NCI-H1694 treated with DMSO at 0.1 percent for 48 hours (cell line): ENCODE results near the gene FRMPD3.

Experiments
- DNase-seq: peaks from one replicate; lab custom pipeline; 2025; lab: John Stamatoyannopoulos, UW

FRMPD3 gene

DNA sequence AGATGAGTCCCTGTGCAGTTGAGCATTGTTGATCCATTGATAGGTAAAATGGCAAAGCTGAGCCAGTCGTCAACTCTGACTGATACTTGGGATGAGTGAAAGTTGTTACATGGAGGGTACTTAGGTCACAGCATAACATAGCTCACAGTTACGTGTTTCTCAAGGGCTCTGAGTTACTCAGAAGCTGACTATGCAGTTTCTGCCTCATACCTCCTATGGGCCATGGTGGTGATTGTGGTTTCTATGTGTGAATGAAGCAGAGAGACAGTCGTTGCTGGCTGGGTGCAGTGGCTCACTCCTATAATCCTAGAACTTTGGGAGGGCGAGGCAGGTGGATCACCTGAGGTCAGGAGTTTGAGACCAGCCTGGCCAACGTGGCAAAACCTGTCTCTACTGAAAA is 30.8 kb downstream of the FRMPD3 start:
- no peak for DNase-seq

DNA sequence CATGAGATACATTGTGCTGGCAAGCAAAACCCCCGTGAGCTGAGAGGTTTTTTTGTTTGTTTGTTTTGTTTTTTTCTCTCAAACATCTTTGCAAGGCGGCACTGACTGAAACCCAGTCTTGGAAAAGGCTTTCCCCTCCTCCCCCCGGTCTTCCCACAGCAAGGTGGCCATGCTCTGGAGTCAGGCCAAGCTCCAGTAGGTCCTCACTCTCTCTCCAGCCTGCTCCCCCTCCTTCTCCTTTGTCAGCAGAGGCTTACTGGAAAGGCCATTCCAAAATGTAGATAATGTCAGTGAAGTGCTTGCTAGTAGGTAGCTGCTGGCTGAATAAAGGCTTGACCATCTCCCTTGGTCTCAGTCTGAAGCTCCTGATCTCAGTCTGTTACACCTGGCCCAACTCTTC is 32.6 kb downstream of the FRMPD3 start:
- DNase-seq: no peak

DNA sequence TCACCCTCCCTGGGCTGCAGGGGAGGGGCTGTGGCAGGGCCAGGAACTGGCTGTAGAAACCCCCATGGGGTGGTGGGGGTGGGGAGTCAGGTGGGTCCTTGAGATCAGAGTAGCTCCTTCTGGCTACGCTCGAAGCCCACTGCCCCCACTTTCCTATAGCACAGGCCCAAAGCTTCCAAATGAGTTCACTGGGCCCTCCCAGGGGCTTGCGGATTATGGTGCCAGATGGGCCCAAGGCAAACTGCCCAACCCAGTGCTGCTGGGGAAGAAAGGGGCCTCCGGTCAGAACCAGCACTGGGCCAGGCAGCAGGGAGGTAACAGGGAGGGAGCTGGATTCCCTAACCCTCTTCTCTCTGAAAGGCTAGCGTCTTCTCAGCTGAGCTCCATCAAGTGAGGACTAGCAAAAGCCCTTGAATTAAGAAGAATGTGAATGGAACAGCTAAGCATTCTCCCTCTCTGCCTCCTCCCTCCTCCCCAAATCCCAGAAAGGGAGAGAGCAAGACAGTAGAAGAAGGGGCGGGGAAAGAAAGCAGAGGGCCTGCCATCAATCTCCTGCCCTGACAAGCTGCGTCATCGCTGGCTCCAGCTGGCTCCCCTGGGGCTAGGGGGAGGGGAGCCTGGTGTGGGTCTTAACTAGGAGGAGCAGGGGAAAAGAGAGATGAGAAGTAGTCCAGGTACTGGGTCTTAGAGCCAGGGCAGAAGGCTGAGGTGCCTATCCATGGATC is 34.7 kb downstream of the FRMPD3 start:
- DNase-seq: peak; percentile 37

DNA sequence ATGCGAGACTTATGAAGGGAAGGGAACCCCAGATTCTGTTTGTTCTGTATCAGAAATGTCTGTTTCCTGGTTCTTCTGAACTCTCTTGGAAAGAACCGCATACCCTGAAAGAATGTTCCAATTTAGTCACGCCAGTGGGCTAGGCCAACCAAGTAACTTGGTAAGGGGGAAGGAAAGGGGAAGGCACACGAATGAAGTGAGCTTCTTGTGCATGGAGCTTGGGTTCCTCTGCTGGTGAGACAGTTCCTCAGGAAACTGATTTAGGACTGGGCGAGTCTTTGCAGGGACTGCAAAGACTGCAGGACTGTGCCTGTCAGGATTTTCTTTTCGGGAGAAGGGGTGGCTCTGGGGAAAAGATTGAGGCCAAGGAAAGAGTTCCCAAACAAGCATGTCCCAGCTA is 35.6 kb downstream of the FRMPD3 start:
- no peak for DNase-seq

DNA sequence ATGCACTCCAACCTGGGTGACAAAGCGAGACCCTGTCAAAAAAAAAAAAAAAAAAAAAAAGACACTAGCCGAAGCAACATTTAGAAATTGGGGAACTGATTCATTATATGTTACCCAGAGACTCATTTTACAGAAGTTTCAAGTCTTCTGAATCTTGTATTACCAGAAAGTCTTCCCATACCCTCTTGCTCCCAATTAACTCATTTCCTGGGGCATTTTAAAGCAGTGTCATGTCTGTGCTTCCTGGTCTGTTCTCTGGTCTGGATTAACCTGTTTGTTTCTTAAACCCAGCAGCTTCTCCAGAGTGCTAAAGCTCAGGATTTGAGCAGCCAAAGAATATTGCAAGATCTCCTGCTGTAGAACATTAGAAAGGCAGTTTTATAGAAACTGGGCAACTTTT is 43.7 kb downstream of the FRMPD3 start:
- no peak for DNase-seq

DNA sequence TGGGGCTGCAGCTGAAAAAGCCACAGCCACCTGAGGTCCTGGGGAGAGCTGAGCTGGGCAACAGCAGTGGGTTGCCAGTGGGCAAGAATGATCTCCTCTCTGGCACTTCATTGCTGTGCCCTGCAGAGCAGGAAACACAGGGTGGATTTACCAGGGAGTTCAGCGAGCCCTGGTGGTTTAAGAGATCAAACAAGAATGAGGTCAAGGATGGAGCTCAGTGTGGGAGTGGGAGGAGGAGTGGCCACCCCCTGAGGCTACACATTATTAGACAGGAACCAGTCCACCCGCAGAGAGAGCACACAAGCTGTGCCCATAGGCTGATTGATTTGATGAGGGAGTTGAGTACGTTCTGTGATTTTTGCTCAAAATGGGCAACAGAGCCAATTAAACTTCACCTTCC is 47.3 kb downstream of the FRMPD3 start:
- no peak for DNase-seq
